Ishikawa (cell line): ENCODE results near the gene TRAPPC12.

ENCODE experiments used
- CEBPB ChIP-seq: IDR thresholded peaks from 2 replicates; pipeline ENCODE4 v1.6.1; 2012
- CREB1 ChIP-seq: IDR thresholded peaks from 2 replicates; pipeline ENCODE4 v1.6.1; 2012; ENCODE audit warnings: low read depth
- EGR1 ChIP-seq: IDR thresholded peaks from 2 replicates; pipeline ENCODE4 v1.6.1; 2012
- EP300 ChIP-seq: IDR thresholded peaks from 2 replicates; pipeline ENCODE4 v1.6.1; 2012; ENCODE audit warnings: borderline replicate concordance
- FOXM1 ChIP-seq: IDR thresholded peaks from 2 replicates; pipeline ENCODE4 v1.6.1; 2012; ENCODE audit warnings: low read depth, borderline replicate concordance
- MAX ChIP-seq: IDR thresholded peaks from 2 replicates; pipeline ENCODE4 v1.6.1; 2012
- NFIC ChIP-seq: IDR thresholded peaks from 2 replicates; pipeline ENCODE4 v1.6.1; 2012
- RAD21 ChIP-seq: IDR thresholded peaks from 2 replicates; pipeline ENCODE4 v1.6.1; 2012; ENCODE audit warnings: low read depth
- REST ChIP-seq: IDR thresholded peaks from 2 replicates; pipeline ENCODE4 v1.6.1; 2012; ENCODE audit warnings: low read depth, mild to moderate bottlenecking
- TAF1 ChIP-seq: IDR thresholded peaks from 2 replicates; pipeline ENCODE4 v1.6.1; 2012; ENCODE audit warnings: low read depth, mild to moderate bottlenecking
- TCF12 ChIP-seq: IDR thresholded peaks from 2 replicates; pipeline ENCODE4 v1.6.1; 2012; ENCODE audit warnings: low read depth
- TEAD4 ChIP-seq: IDR thresholded peaks from 2 replicates; pipeline ENCODE4 v1.6.1; 2012
- USF1 ChIP-seq: IDR thresholded peaks from 2 replicates; pipeline ENCODE4 v1.6.1; 2012
- YY1 ChIP-seq: IDR thresholded peaks from 2 replicates; pipeline ENCODE4 v1.6.1; 2012; ENCODE audit warnings: low read depth
- ZBTB7A ChIP-seq: IDR thresholded peaks from 2 replicates; pipeline ENCODE4 v1.6.1; 2012; ENCODE audit warnings: low read depth

Gene TRAPPC12

GRCh38 chr2:3406501-3406900 lies 27.0 kb downstream of the TRAPPC12 start:
- TF ChIP-seq RAD21 (no peak), TCF12 (no peak), CREB1 (no peak), REST (no peak)

GRCh38 chr2:3408781-3409180 lies 29.3 kb downstream of the TRAPPC12 start:
- TF ChIP-seq USF1 (no peak), CEBPB (no peak), TEAD4 (no peak), NFIC (no peak), EP300 (no peak), EGR1 (no peak), RAD21 (no peak), REST (no peak), YY1 (no peak), MAX (no peak), FOXM1 (no peak), CREB1 (no peak), TCF12 (no peak), ZBTB7A (no peak), TAF1 (no peak)

- TF ChIP-seq USF1 (no peak), CEBPB (no peak), EGR1 (no peak), NFIC (no peak), TCF12 (no peak), YY1 (no peak), EP300 (no peak), CREB1 (no peak)
Measured at GRCh38 chr2:3409627-3410170, 30.2 kb downstream of the TRAPPC12 start.

- TF ChIP-seq EGR1 (no peak), FOXM1 (no peak), EP300 (no peak), YY1 (no peak), TAF1 (no peak), USF1 (no peak), CEBPB (no peak), TEAD4 (no peak), CREB1 (no peak), ZBTB7A (no peak), MAX (no peak), TCF12 (no peak), REST (no peak), NFIC (no peak), RAD21 (no peak)
Measured at GRCh38 chr2:3411103-3411502, 31.6 kb downstream of the TRAPPC12 start.
